ENCODE results near the gene PM20D2.
A peak's percentile ranks its signal among the peaks of the same experiment; 100 is the strongest.

PM20D2 gene

DNA sequence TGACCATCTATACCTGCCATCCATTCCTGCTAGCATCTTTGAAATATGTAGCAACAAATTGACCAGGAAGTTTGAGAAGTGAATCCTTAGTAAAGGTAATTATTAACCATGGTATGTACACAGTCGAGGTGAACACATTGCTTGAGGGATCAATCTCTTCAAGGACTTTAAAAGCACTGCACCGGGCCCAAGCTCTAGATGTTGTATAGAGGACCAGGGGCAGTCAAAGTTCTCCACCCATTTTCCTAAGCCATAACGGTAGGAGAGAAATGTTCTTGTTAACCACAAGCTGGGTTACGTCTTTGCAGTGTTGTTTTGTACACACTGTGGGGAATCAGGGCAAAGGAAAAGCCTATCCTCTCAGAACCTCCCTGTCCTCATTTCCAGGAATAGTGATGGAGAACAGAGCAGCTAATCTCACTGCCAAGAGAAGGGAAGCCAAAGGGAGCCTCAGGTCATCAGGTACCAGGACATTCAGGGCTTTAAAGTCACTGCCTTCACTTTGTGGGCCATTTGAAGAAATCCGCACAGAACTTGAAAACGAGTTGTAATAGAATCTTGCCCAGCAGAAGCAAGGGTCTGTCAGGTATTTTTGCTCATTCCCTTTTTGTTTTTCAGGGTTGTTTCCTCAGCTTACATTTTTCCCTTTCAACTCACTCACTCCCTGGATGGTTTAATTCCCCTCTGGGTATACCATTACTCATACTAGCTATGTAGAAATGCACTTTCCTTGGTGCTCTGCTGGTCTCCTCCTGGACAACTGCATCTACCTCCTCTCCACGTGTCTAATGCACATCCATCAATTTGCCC, 5.3 kb upstream of the PM20D2 start:
- ATAC-seq = no peak
- TF ChIP-seq SNAI2 (CRISPR knock-in tag; IDR thresholded peaks at IDR 0.05) (no peak), ARNTL (CRISPR knock-in tag; IDR thresholded peaks at IDR 0.05; ENCODE audit: borderline replicate concordance, low read depth) (no peak), ISL1 (CRISPR knock-in tag; IDR thresholded peaks at IDR 0.05) (no peak), RARB (CRISPR knock-in tag; IDR thresholded peaks at IDR 0.05) (no peak), ZFP30 (CRISPR knock-in tag; IDR thresholded peaks at IDR 0.05) (no peak), BACH2 (CRISPR knock-in tag; IDR thresholded peaks at IDR 0.05; ENCODE audit: borderline replicate concordance) (no peak), ZC3H10 (CRISPR knock-in tag; IDR thresholded peaks at IDR 0.05) (no peak), PPARA (CRISPR knock-in tag; IDR thresholded peaks at IDR 0.05; ENCODE audit: borderline replicate concordance) (no peak), OSR1 (CRISPR knock-in tag; IDR thresholded peaks at IDR 0.05) (no peak)
- TF ChIP-seq, protein P1, sequence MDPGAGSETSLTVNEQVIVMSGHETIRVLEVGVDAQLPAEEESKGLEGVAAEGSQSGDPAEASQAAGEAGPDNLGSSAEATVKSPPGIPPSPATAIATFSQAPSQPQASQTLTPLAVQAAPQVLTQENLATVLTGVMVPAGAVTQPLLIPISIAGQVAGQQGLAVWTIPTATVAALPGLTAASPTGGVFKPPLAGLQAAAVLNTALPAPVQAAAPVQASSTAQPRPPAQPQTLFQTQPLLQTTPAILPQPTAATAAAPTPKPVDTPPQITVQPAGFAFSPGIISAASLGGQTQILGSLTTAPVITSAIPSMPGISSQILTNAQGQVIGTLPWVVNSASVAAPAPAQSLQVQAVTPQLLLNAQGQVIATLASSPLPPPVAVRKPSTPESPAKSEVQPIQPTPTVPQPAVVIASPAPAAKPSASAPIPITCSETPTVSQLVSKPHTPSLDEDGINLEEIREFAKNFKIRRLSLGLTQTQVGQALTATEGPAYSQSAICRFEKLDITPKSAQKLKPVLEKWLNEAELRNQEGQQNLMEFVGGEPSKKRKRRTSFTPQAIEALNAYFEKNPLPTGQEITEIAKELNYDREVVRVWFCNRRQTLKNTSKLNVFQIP (CRISPR knock-in tag; IDR thresholded peaks at IDR 0.05; ENCODE audit: borderline replicate concordance, low read depth) = no peak
- TF ChIP-seq, protein P2, sequence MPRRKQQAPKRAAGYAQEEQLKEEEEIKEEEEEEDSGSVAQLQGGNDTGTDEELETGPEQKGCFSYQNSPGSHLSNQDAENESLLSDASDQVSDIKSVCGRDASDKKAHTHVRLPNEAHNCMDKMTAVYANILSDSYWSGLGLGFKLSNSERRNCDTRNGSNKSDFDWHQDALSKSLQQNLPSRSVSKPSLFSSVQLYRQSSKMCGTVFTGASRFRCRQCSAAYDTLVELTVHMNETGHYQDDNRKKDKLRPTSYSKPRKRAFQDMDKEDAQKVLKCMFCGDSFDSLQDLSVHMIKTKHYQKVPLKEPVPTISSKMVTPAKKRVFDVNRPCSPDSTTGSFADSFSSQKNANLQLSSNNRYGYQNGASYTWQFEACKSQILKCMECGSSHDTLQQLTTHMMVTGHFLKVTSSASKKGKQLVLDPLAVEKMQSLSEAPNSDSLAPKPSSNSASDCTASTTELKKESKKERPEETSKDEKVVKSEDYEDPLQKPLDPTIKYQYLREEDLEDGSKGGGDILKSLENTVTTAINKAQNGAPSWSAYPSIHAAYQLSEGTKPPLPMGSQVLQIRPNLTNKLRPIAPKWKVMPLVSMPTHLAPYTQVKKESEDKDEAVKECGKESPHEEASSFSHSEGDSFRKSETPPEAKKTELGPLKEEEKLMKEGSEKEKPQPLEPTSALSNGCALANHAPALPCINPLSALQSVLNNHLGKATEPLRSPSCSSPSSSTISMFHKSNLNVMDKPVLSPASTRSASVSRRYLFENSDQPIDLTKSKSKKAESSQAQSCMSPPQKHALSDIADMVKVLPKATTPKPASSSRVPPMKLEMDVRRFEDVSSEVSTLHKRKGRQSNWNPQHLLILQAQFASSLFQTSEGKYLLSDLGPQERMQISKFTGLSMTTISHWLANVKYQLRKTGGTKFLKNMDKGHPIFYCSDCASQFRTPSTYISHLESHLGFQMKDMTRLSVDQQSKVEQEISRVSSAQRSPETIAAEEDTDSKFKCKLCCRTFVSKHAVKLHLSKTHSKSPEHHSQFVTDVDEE (CRISPR knock-in tag; IDR thresholded peaks at IDR 0.05) = no peak

DNA sequence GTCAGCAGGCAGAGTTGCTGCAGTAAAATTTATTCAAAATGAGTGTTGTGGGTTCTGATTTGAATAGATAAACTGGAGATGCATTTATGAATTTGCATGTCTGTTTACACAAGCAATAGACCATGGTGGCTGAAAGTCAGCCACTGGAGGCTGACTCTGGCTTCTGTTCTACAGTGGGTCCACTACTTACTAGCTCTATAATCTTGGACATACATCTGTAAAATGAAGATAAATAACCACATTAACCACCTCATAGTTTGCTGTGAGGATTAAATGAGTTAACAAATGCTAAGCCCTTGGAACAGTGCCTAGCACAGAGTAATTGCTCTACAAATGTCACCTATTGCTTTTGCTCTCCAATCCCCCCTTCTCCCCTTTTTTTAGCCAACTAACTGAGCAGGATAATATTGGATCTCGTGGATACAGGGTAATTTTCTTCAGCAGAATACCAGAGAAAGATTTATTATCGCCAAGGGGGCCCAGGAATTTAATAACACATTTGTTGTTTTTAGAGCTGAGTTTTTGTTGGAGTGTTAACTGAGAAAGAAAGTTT, 1.4 kb upstream of the PM20D2 start:
- no peak for ATAC-seq

DNA sequence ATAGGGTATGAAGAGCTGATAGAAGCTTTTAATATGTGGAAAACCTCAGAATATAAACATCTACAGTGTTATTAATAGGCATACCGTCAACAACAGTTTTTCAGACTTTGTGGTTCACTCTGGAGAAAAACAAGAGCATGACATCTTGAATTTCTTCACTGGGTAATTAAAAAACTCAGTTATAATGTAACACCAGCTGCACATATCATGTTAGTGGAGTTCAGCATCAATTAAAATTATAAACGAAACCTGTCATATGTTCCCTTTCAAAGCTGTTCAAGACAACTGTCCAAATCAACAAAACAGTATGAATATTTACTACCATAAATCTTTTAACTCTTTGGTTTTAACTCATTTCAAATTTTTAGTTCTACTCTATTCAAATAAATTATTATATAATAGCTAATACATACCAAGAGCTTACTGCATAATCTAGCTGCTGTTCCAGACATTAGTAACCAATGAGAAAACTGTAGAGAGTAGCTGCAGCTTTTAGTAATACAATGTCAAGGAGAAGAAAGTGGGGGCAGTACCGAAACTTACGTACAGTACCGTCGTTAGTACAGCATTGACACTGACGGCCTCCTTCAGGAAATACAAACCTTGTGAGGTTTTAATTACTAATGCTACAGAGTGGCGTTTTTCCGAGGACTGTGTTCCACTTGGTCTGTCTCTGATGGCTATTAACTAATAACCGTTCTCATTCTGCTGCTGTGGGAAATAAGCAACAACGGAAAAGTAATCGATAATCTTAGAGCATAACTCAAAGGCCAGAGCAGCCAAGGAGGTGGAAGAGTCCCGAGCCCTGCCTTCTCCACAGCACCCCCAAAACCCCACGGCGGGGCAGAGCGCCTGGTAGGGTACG, 532 bp upstream of the PM20D2 start:
- TF ChIP-seq ZNF8 (CRISPR knock-in tag; IDR thresholded peaks at IDR 0.05) (no peak), BACH2 (CRISPR knock-in tag; IDR thresholded peaks at IDR 0.05; ENCODE audit: borderline replicate concordance) (no peak), RARB (CRISPR knock-in tag; IDR thresholded peaks at IDR 0.05) (no peak), ZFP3 (CRISPR knock-in tag; IDR thresholded peaks at IDR 0.05) (no peak), TCF4 (CRISPR knock-in tag; IDR thresholded peaks at IDR 0.05; ENCODE audit: borderline replicate concordance) (no peak), CSDC2 (CRISPR knock-in tag; IDR thresholded peaks at IDR 0.05) (no peak), OSR1 (CRISPR knock-in tag; IDR thresholded peaks at IDR 0.05) (no peak), ARNTL (CRISPR knock-in tag; IDR thresholded peaks at IDR 0.05; ENCODE audit: borderline replicate concordance, low read depth) (no peak), ZC3H10 (CRISPR knock-in tag; IDR thresholded peaks at IDR 0.05) (no peak), ZFP30 (CRISPR knock-in tag; IDR thresholded peaks at IDR 0.05) (no peak), ISL1 (CRISPR knock-in tag; IDR thresholded peaks at IDR 0.05) (no peak), ZNF70 (CRISPR knock-in tag; IDR thresholded peaks at IDR 0.05) (no peak), ZNF565 (CRISPR knock-in tag; conservative IDR thresholded peaks at IDR 0.05; ENCODE audit: low read depth) (no peak), GLIS3 (CRISPR knock-in tag; IDR thresholded peaks at IDR 0.05) (no peak), PPARA (CRISPR knock-in tag; IDR thresholded peaks at IDR 0.05; ENCODE audit: borderline replicate concordance) (no peak)
- TF ChIP-seq, protein P2 (CRISPR knock-in tag; IDR thresholded peaks at IDR 0.05) = no peak
- TF ChIP-seq, protein P3, sequence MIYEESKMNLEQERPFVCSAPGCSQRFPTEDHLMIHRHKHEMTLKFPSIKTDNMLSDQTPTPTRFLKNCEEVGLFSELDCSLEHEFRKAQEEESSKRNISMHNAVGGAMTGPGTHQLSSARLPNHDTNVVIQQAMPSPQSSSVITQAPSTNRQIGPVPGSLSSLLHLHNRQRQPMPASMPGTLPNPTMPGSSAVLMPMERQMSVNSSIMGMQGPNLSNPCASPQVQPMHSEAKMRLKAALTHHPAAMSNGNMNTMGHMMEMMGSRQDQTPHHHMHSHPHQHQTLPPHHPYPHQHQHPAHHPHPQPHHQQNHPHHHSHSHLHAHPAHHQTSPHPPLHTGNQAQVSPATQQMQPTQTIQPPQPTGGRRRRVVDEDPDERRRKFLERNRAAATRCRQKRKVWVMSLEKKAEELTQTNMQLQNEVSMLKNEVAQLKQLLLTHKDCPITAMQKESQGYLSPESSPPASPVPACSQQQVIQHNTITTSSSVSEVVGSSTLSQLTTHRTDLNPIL (CRISPR knock-in tag; IDR thresholded peaks at IDR 0.05; ENCODE audit: low read depth) = no peak
- TF ChIP-seq, protein P4, sequence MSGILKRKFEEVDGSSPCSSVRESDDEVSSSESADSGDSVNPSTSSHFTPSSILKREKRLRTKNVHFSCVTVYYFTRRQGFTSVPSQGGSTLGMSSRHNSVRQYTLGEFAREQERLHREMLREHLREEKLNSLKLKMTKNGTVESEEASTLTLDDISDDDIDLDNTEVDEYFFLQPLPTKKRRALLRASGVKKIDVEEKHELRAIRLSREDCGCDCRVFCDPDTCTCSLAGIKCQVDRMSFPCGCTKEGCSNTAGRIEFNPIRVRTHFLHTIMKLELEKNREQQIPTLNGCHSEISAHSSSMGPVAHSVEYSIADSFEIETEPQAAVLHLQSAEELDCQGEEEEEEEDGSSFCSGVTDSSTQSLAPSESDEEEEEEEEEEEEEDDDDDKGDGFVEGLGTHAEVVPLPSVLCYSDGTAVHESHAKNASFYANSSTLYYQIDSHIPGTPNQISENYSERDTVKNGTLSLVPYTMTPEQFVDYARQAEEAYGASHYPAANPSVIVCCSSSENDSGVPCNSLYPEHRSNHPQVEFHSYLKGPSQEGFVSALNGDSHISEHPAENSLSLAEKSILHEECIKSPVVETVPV (CRISPR knock-in tag; IDR thresholded peaks at IDR 0.05) = no peak
- TF ChIP-seq, protein P5, sequence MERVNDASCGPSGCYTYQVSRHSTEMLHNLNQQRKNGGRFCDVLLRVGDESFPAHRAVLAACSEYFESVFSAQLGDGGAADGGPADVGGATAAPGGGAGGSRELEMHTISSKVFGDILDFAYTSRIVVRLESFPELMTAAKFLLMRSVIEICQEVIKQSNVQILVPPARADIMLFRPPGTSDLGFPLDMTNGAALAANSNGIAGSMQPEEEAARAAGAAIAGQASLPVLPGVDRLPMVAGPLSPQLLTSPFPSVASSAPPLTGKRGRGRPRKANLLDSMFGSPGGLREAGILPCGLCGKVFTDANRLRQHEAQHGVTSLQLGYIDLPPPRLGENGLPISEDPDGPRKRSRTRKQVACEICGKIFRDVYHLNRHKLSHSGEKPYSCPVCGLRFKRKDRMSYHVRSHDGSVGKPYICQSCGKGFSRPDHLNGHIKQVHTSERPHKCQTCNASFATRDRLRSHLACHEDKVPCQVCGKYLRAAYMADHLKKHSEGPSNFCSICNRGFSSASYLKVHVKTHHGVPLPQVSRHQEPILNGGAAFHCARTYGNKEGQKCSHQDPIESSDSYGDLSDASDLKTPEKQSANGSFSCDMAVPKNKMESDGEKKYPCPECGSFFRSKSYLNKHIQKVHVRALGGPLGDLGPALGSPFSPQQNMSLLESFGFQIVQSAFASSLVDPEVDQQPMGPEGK (CRISPR knock-in tag; IDR thresholded peaks at IDR 0.05; ENCODE audit: borderline replicate concordance) = no peak
- peak; percentile 65 for ATAC-seq

More for the DNA sequence above, 1.4 kb upstream of the PM20D2 start:
- TF ChIP-seq GLIS3 (CRISPR knock-in tag; IDR thresholded peaks at IDR 0.05) (no peak), ISL1 (CRISPR knock-in tag; IDR thresholded peaks at IDR 0.05) (no peak)

Measured in SK-N-SH treated with all-trans-retinoic acid at 6 μM for 48 hours (cell line).